HG02973 (cell line): ENCODE data around the gene PXDC1.
"Not testable (repeated sequence)": the region's sequence is repeated elsewhere in the genome, so short reads cannot be mapped to it uniquely, and the experiment has no call there.

Source experiments
- ATAC-seq: cut with Tn5 transposase; IDR thresholded peaks from one replicate; pipeline ENCODE4 v1.9.1; 2021; ENCODE audit warnings: moderate library complexity; ENCODE audit not compliant: unreplicated experiment

PXDC1 gene

DNA sequence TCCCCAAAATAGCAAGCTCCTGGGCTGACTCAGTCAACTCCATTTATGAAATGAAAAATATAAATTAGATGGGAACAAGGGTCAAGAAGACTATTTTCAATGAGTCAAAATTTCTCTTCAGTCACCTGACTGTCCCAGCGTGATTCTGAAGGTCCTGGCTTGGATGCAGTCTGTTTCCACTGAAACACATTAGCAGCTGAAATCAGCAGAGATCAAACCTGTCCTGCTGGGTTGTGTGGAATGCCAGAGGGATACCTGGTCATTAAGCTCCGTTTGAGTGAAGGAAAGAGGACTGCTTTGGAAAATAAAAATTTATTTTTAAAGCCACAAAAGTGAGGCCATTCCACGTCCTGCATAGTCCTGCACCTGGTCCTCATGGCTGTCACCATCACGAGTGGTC lies 37.4 kb downstream of the PXDC1 start:
- ATAC-seq: no peak

GRCh38 chr6:3712827-3713665 lies 38.5 kb downstream of the PXDC1 start:
- no peak for ATAC-seq

- no peak for ATAC-seq
These were observed 39.7 kb downstream of the PXDC1 start for GRCh38 chr6:3711776-3712175.

DNA sequence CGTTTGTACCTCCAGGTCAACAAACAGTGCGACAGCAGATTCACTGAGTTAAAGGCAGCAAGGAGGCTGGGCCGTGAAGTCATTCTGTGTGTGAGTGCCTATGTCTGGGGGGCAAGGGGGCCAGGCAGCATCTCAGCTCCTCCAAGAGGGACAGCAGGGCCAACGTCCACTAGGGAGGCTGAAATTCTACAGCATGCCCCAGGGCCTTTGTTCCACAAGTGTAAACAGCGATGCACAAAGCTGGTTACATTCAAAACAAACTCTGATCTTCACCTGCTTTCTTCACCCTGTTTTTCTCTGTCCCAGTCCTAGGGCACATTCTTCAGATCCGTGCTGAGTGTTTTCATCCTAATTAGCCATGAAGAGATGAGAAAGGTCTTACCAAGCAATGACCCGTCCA lies 41.1 kb downstream of the PXDC1 start:
- ATAC-seq: no peak

- ATAC-seq: no peak
These were observed 43.0 kb downstream of the PXDC1 start for GRCh38 chr6:3708540-3708939.

DNA sequence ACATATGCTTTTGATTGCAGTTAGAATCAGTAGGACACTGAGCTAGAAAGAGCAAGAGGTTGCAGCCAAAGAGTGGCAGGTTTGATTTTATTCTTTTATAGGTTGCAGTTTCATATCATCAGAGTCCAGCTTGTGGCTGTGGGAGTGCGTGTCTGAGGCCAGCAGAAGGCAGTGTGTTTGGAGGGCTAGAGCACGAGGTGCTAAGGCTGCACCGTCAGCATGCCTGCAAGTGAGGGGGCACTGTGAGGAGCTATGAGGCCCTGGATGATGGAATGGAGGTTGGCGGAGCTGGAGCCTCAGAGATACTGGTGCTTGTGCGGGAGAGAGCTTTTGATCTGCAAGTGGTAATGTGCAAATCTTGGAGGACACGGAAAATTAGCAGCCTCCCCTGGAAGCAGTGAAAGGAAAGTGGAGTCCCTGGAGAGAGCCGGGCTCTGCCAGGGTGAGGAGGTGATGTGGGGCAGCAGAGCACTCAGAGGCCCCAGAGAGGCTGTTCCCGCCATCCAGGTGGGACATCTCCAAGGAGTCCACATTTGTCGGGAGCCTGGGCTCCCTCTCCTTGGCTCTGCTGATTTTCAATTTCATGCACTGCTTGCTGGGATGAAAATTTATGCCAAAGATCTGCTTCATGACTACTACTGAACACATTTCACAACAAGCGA lies 43.6 kb downstream of the PXDC1 start:
- no peak for ATAC-seq

DNA sequence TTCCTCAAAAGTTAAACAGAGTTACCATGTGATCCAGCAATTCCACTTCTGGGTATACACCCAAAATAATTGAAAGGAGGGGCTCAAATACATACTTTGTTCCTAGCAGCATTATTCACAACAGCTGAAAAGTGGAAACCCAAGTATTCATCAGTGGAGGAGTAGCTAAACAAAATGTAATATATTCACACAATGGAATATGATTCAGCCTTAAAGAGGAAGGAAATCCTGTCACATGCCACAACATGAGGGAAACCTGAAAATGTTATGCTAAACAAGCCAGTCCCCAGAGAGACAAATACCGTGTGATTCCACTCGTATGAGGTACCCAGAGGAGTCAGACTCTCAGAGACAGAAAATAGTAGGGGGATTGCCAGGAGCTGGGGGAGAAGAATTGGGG lies 44.5 kb downstream of the PXDC1 start:
- ATAC-seq: no peak

- no peak for ATAC-seq
These were observed 45.0 kb downstream of the PXDC1 start for GRCh38 chr6:3706547-3706946.

DNA sequence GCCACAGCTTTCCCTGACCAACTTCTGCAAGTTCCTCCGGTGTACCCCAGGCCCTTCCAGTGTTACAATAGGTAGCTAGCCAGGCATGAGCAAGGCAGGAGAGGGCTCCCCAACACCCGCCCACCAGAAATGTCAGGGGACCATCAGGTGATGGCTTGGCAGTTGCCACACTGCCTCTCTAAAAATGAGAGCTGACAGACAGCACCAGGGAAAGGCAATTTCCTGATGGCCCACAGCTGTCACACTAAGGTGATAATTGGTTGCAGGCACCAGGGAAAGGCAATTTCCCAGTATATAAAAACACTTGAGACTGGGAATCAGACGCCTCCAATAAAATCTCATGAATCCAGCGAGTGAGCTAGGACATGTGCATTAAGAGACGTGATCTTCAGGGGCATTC lies 49.9 kb downstream of the PXDC1 start:
- no peak for ATAC-seq

GRCh38 chr6:3699231-3699630 lies 52.3 kb downstream of the PXDC1 start:
- no peak for ATAC-seq

GRCh38 chr6:3698021-3698420 lies 53.5 kb downstream of the PXDC1 start:
- no peak for ATAC-seq

DNA sequence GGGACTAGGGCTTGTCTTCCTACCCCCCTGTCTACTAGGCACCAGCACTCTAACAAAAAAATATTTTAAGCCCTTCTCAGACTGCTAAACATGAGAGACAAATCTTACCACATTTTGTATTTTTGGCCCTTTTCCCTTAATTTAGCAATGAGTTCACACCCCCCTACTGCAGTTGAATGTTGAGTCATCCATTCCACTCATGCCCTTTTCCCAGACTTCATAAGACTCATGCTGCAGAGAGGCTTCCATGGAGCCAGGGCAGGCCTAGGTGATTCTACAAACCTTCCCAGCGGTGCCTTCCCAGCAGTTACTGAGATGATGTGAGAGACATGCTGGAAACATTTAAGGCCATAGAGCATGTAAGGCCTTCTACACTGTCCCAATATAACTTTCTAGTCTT lies 53.9 kb downstream of the PXDC1 start:
- ATAC-seq: no peak

- ATAC-seq: no peak
These were observed 54.9 kb downstream of the PXDC1 start for GRCh38 chr6:3696525-3697088.

- ATAC-seq: no peak
These were observed 56.3 kb downstream of the PXDC1 start for GRCh38 chr6:3695065-3695817.

DNA sequence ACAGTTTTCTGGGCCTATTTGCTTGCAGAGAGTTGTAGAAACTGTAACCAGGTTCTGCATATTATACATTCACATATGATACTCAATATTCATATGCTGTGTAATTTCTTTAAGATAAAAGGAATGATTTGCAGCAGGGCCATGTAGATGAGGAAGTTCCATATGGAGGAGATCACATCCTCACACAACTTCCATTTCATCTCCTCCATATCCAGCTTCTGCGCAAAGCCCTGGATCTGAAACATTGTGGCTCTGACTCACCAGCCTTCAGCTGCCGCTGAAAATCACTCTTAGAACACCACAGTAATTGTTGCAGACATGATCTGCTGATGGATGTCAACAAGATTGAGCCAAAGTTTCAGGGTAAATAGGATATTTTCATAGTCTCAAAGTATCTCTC lies 57.7 kb downstream of the PXDC1 start:
- ATAC-seq: no peak

GRCh38 chr6:3690506-3690905 lies 61.0 kb downstream of the PXDC1 start:
- no peak for ATAC-seq

DNA sequence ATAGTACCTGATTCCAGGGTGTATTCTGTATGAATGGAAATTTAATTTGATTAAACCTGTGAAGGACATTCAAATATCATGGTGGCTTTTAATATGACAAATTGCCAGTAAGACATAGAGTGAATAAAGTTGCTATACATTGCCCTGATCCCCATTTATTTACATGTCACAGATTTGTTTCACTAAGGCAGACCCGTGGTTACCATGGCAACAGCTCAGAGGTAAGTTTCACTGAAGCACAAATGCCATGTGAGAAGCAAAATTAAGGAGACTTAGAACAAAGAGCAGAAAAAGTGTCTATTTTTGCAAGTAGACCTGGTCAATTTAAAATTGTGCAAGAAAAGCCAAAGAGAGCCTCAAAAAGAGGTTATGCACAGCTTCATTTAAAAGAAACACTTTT lies 63.7 kb downstream of the PXDC1 start:
- ATAC-seq: no peak

DNA sequence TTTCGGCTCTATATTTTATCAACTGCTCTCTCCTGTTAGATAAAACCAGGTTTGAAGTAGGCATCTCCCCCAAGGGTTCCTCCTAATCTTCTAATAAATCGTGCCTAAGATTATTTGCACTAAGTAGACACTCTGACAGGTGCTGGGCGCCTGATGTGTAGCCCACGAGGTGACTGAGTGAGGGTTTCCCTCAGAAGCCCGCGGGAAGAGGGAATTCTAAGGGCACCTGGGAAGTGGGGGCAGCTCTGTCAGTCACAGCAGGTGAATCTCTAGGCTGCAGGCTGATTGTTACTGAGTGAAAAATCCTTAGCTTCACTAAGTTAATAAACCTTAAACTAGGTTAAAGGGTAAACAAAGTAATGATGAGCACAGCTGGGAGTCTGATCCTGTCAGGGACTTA lies 68.2 kb downstream of the PXDC1 start:
- no peak for ATAC-seq

- ATAC-seq: no peak
These were observed 72.6 kb downstream of the PXDC1 start for GRCh38 chr6:3678946-3679345.

- not testable (repeated sequence) for ATAC-seq
These were observed 73.8 kb downstream of the PXDC1 start for GRCh38 chr6:3677751-3678150.

DNA sequence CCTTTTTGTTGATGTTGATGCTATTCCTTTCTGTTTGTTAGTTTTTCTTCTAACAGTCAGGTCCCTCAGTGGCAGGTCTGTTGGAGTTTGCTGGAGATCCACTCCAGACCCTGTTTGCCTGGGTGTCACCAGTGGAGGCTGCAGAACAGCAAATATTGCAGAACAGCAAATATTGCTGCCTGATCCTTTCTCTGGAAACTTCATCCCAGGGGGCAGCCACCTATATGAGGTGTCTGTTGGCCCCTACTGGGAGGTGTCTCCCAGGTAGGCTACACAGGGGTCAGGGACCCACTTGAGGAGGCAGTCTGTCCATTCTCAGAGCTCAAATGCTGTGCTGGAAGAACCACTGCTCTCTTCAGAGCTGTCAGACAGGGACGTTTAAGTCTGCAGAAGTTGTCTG lies 74.2 kb downstream of the PXDC1 start:
- ATAC-seq: not testable (repeated sequence)
